CD4-positive, alpha-beta T cell (primary cell): ENCODE results near the gene TBC1D26. TPM values are rescaled to one million over a fixed set of nuclear protein-coding genes. Genes with fewer than 3 reads are reported as not detected.
A peak's percentile ranks its signal among the peaks of the same experiment; 100 is the strongest.
"Not testable (repeated sequence)": the region's sequence is repeated elsewhere in the genome, so short reads cannot be mapped to it uniquely, and the experiment has no call there.

Source experiments
- ATAC-seq: fragments of 200-7000 bp; cut with Tn5 transposase; one replicate; pipeline ENCODE4 v1.10.0; 2022; ENCODE audit warnings: mild to moderate bottlenecking; ENCODE audit not compliant: poor library complexity
- CTCF ChIA-PET: fragments of 350-600 bp; sonication (Branson Sonifier 250); formaldehyde crosslinking; loops from one replicate; lab custom pipeline; 2021; ENCODE audit warnings: antibody characterized with exemption, inconsistent platforms; lab: Charles Lee
- POLR2A ChIA-PET: fragments of 350-600 bp; sonication (Branson Sonifier 250); formaldehyde crosslinking; loops from one replicate; lab custom pipeline; 2021; ENCODE audit warnings: antibody characterized with exemption, inconsistent platforms; lab: Charles Lee
- DNase-seq, 14 experiments: peaks; one replicate each; pipeline ENCODE4 v3.0.0-alpha.2; 2013 to 2020; ENCODE audit warnings: mixed read lengths in 2 of 14
- H3K27ac ChIP-seq, 2 donors: one replicate each; pipeline versions ENCODE4 v1.5.1 to v1.7.0; 2013; ENCODE audit warnings: low read length in 2 of 2, low read depth in 1 of 2, mild to moderate bottlenecking in 1 of 2
- H3K27me3 ChIP-seq, 2 experiments: 1 replicate in 1 of 2; 2 replicates in 1 of 2; pipeline versions ENCODE4 v1.6.1 to v1.7.0; 2013; ENCODE audit warnings: low read length in 2 of 2, control low read depth in 1 of 2, mild to moderate bottlenecking in 1 of 2, moderate library complexity in 1 of 2; ENCODE audit not compliant: insufficient read depth in 2 of 2, control insufficient read depth in 1 of 2
- H3K36me3 ChIP-seq: one replicate; pipeline ENCODE4 v1.6.1; 2013; ENCODE audit warnings: low read length, control low read depth; ENCODE audit not compliant: insufficient read depth
- H3K4me1 ChIP-seq: one replicate; pipeline ENCODE4 v1.6.1; 2013; ENCODE audit warnings: low read length, control low read depth; ENCODE audit not compliant: insufficient read depth
- H3K4me3 ChIP-seq: one replicate; pipeline ENCODE4 v1.5.1; 2013; ENCODE audit warnings: mild to moderate bottlenecking, low read length, moderate library complexity
- H3K9me3 ChIP-seq, 2 experiments: 1 replicate in 1 of 2; 2 replicates in 1 of 2; pipeline versions ENCODE4 v1.6.1 to v1.7.0; 2013; ENCODE audit warnings: low read length in 2 of 2, mild to moderate bottlenecking in 2 of 2, control low read depth in 1 of 2, moderate library complexity in 1 of 2; ENCODE audit not compliant: control insufficient read depth in 1 of 2, insufficient read depth in 1 of 2
- H3K27ac Mint-ChIP-seq: one replicate; pipeline ENCODE4 v1.8.0; 2020; ENCODE audit warnings: mixed read lengths
- H3K27me3 Mint-ChIP-seq: one replicate; pipeline ENCODE4 v1.8.0; 2021; ENCODE audit warnings: mixed read lengths
- H3K36me3 Mint-ChIP-seq: one replicate; pipeline ENCODE4 v1.8.0; 2021; ENCODE audit warnings: low read depth, mixed read lengths
- H3K4me1 Mint-ChIP-seq: one replicate; pipeline ENCODE4 v1.8.0; 2021; ENCODE audit warnings: low read depth, mixed read lengths
- H3K4me3 Mint-ChIP-seq: one replicate; pipeline ENCODE4 v1.8.0; 2020; ENCODE audit warnings: mild to moderate bottlenecking, mixed read lengths
- H3K9me3 Mint-ChIP-seq: one replicate; pipeline ENCODE4 v1.8.0; 2020; ENCODE audit warnings: mixed read lengths
- CTCF ChIP-seq: fragments of 200-600 bp; IDR thresholded peaks from one replicate; pipeline ENCODE4 v1.8.0; 2022; ENCODE audit warnings: antibody characterized with exemption, mild to moderate bottlenecking
- intact Hi-C, 2 experiments: fragments of 100-400 bp; cut with DNase I in 1 of 2; cut with micrococcal nuclease in 1 of 2; formaldehyde crosslinking; loops; one replicate each; pipeline versions ENCODE4 v1.15.1 to v1.9.0; 2023 to 2025; cut with DNase I, micrococcal nuclease
- total RNA-seq, 174 experiments: library from RNA in 2 of 174; stranded (reverse) in 2 of 174; gene quantifications; one replicate each; pipeline ENCODE4 v1.2.3 and lab custom pipeline; 2021 to 2026

Gene TBC1D26
- total RNA-seq, 2 experiments from 2014 or later: not detected

- ChIA-PET CTCF (no interaction called here), POLR2A (no interaction called here)
- Histone ChIP-seq H3K27ac (no peak overlapping the region), H3K4me3 (no peak overlapping the region), H3K4me1 (no peaks in the 10 kb centered on the region), H3K27me3 (peaks cover 7 to 14% of the 10 kb centered on the region in 2 experiments), H3K9me3 (peaks cover 0 to 8% of the 10 kb centered on the region in 2 experiments), H3K36me3 (no peaks in the 10 kb centered on the region)
- ATAC-seq (no peak), DNase-seq (no peak)
- TF ChIP-seq CTCF: no peak
- Mint-ChIP-seq H3K4me1 (peaks cover 26% of the 10 kb centered on the region), H3K27me3 (peaks cover 58% of the 10 kb centered on the region), H3K27ac (no peak overlapping the region), H3K36me3 (no peaks in the 10 kb centered on the region), H3K4me3 (peak overlapping the region; percentile 51), H3K9me3 (peaks cover 3% of the 10 kb centered on the region)
- intact Hi-C loops: no loop called here
These were observed 51.4 kb downstream of the TBC1D26 start for GRCh38 chr17:15783461-15783860.

GRCh38 chr17:15784351-15784750 is 52.3 kb downstream of the TBC1D26 start:
- H3K4me1 Mint-ChIP-seq: peaks cover 26% of the 10 kb centered on the region
- H3K9me3 ChIP-seq, H3K36me3 Mint-ChIP-seq, H3K27ac ChIP-seq, H3K4me1 ChIP-seq, H3K9me3 Mint-ChIP-seq, ATAC-seq, H3K36me3 ChIP-seq, H3K27ac Mint-ChIP-seq, intact Hi-C loops, H3K4me3 Mint-ChIP-seq, POLR2A ChIA-PET, H3K4me3 ChIP-seq, DNase-seq, CTCF ChIA-PET: not testable (repeated sequence)
- H3K27me3 Mint-ChIP-seq: peaks cover 52% of the 10 kb centered on the region
- peaks cover 6 to 14% of the 10 kb centered on the region in 2 experiments for H3K27me3 ChIP-seq

- H3K27ac ChIP-seq, H3K4me3 Mint-ChIP-seq, H3K27ac Mint-ChIP-seq, H3K27me3 ChIP-seq, H3K9me3 ChIP-seq, CTCF ChIA-PET, H3K4me1 ChIP-seq, H3K36me3 ChIP-seq, H3K4me3 ChIP-seq, POLR2A ChIA-PET, intact Hi-C loops, H3K36me3 Mint-ChIP-seq, DNase-seq, ATAC-seq, H3K9me3 Mint-ChIP-seq: not testable (repeated sequence)
- peaks cover 17% of the 10 kb centered on the region for H3K4me1 Mint-ChIP-seq
- peaks cover 31% of the 10 kb centered on the region for H3K27me3 Mint-ChIP-seq
These were observed 55.4 kb downstream of the TBC1D26 start for GRCh38 chr17:15787363-15788075.

- H3K27ac Mint-ChIP-seq, H3K4me3 ChIP-seq, H3K4me3 Mint-ChIP-seq, H3K9me3 Mint-ChIP-seq, H3K4me1 ChIP-seq, CTCF ChIA-PET, H3K27ac ChIP-seq, intact Hi-C loops, ATAC-seq, DNase-seq, H3K36me3 ChIP-seq, H3K9me3 ChIP-seq, H3K36me3 Mint-ChIP-seq, H3K27me3 ChIP-seq, POLR2A ChIA-PET: not testable (repeated sequence)
- Mint-ChIP-seq H3K4me1 (peaks cover 13% of the 10 kb centered on the region), H3K27me3 (peaks cover 24% of the 10 kb centered on the region)
These were observed 56.3 kb downstream of the TBC1D26 start for GRCh38 chr17:15788365-15788764.

Other genes with a start within 250 kb of the TBC1D26 start
- gene TVP23C, start 168.8 kb upstream of the TBC1D26 start, total RNA-seq: 10 to 100 TPM; 14.8 to 16.0 TPM
- gene FBXW10B, start 112.6 kb upstream of the TBC1D26 start, total RNA-seq: under 1 TPM in 1 of 2 experiments, not detected in 1; 0.45 TPM
- gene TRIM16, start 48.0 kb upstream of the TBC1D26 start, total RNA-seq: 1 to 10 TPM; 5.6 to 5.7 TPM
- 10 to 100 TPM; 14.4 to 19.4 TPM for gene ZNF286A, start 32.5 kb upstream of the TBC1D26 start, total RNA-seq
- gene ADORA2B, start 212.8 kb downstream of the TBC1D26 start, total RNA-seq: not detected